RKO (cell line): ENCODE results near the gene ST8SIA1.

Experiments used
- DNase-seq: peaks from one replicate; pipeline ENCODE4 v3.0.0-alpha.2; 2016; ENCODE audit warnings: low spot score

Gene ST8SIA1

GRCh38 chr12:22238211-22238610 lies 96.3 kb downstream of the ST8SIA1 start:
- DNase-seq: no peak

GRCh38 chr12:22234561-22234960 lies 99.9 kb downstream of the ST8SIA1 start:
- DNase-seq: no peak

GRCh38 chr12:22231836-22232235 lies 102.7 kb downstream of the ST8SIA1 start:
- DNase-seq: no peak

GRCh38 chr12:22231078-22231477 lies 103.4 kb downstream of the ST8SIA1 start:
- DNase-seq: no peak

- no peak for DNase-seq
These were observed 104.2 kb downstream of the ST8SIA1 start for GRCh38 chr12:22230280-22230794.

- DNase-seq: no peak
These were observed 104.7 kb downstream of the ST8SIA1 start for GRCh38 chr12:22229652-22230279.

GRCh38 chr12:22228022-22228875 lies 106.3 kb downstream of the ST8SIA1 start:
- no peak for DNase-seq

- DNase-seq: no peak
These were observed 111.2 kb downstream of the ST8SIA1 start for GRCh38 chr12:22223356-22223755.

- no peak for DNase-seq
These were observed 117.0 kb downstream of the ST8SIA1 start for GRCh38 chr12:22217556-22217955.

- DNase-seq: no peak
These were observed 118.8 kb downstream of the ST8SIA1 start for GRCh38 chr12:22215467-22216253.

GRCh38 chr12:22211128-22211527 lies 123.4 kb downstream of the ST8SIA1 start:
- no peak for DNase-seq

- no peak for DNase-seq
These were observed 125.1 kb downstream of the ST8SIA1 start for GRCh38 chr12:22209422-22209821.

- DNase-seq: no peak
These were observed 128.3 kb downstream of the ST8SIA1 start for GRCh38 chr12:22206111-22206728.

GRCh38 chr12:22204391-22204790 lies 130.1 kb downstream of the ST8SIA1 start:
- no peak for DNase-seq

- DNase-seq: no peak
These were observed 131.7 kb downstream of the ST8SIA1 start for GRCh38 chr12:22202847-22203246.

- no peak for DNase-seq
These were observed 133.4 kb downstream of the ST8SIA1 start for GRCh38 chr12:22201101-22201500.

- DNase-seq: no peak
These were observed 138.3 kb downstream of the ST8SIA1 start for GRCh38 chr12:22196236-22196635.

GRCh38 chr12:22190969-22191368 lies 143.5 kb downstream of the ST8SIA1 start:
- no peak for DNase-seq

GRCh38 chr12:22188431-22188830 lies 146.1 kb downstream of the ST8SIA1 start:
- DNase-seq: no peak

GRCh38 chr12:22180705-22181104 lies 153.8 kb downstream of the ST8SIA1 start:
- no peak for DNase-seq

- no peak for DNase-seq
These were observed 161.3 kb downstream of the ST8SIA1 start for GRCh38 chr12:22173177-22173576.

GRCh38 chr12:22172501-22172900 lies 162.0 kb downstream of the ST8SIA1 start:
- DNase-seq: no peak
